NCI-H82 treated with DMSO at 0.1 percent for 48 hours (cell line): ENCODE data around the gene CYTH3.

ENCODE experiments used
- DNase-seq: peaks from one replicate; lab custom pipeline; 2025; ENCODE audit not compliant: unreplicated experiment; lab: John Stamatoyannopoulos, UW

CYTH3 gene

GRCh38 chr7:6116211-6116610 is 156.2 kb downstream of the CYTH3 start:
- no peak for DNase-seq
